ENCODE data around the gene TMEM164. TPM values are rescaled to one million over a fixed set of nuclear protein-coding genes. Genes with fewer than 3 reads are reported as not detected.

The TMEM164 gene
- total RNA-seq, 1 donor = 7.3 TPM

DNA sequence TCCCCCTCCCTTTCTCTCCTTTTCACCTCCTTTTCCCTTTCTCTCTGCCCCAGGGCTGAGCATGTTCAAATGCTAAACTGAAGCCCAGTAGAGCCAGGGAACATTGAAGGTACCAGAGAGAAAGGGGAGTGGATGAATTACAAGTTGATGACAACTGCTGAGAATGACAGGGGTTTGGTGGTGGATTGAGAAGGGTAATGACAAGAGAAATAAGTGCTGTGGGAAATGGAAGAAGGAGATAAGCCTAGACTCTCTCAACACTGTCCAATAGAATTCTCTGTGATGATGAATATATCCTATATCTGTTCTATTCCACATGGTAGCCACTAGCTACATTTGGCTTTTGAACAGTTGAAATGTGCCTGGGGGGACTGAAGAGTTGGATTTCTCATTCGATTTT lies 154.5 kb downstream of the TMEM164 start:
- TF ChIP-seq, protein P1, sequence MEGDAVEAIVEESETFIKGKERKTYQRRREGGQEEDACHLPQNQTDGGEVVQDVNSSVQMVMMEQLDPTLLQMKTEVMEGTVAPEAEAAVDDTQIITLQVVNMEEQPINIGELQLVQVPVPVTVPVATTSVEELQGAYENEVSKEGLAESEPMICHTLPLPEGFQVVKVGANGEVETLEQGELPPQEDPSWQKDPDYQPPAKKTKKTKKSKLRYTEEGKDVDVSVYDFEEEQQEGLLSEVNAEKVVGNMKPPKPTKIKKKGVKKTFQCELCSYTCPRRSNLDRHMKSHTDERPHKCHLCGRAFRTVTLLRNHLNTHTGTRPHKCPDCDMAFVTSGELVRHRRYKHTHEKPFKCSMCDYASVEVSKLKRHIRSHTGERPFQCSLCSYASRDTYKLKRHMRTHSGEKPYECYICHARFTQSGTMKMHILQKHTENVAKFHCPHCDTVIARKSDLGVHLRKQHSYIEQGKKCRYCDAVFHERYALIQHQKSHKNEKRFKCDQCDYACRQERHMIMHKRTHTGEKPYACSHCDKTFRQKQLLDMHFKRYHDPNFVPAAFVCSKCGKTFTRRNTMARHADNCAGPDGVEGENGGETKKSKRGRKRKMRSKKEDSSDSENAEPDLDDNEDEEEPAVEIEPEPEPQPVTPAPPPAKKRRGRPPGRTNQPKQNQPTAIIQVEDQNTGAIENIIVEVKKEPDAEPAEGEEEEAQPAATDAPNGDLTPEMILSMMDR (IDR thresholded peaks at IDR 0.05; ENCODE audit: insufficient read depth, low read length) = no peak
- no peak overlapping the region for H3K4me3 ChIP-seq (ENCODE audit: low read depth, low read length)
- DNase-seq (ENCODE audit: low read depth) = no peak

DNA sequence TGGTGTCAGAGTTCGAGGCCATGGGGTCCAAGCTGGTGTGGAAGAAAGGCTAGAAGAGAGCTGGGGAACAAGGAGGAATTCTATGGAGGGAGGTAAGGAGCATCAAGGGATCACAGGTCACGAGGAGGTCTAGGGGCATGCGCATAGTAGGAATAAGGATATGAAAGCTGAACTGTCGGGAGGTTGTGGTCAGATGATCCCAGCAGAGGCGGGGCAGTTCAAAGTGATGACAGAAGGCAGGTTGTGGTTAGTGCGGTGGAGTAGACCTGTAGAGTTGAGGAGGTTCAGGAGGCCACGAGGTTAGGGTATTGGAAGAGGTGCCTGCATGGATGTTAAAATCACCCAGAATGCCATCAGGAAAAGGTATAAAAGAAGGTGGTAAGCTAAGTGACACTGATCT lies 156.3 kb downstream of the TMEM164 start:
- TF ChIP-seq, protein P1 (IDR thresholded peaks at IDR 0.05; ENCODE audit: insufficient read depth, low read length) = no peak

DNA sequence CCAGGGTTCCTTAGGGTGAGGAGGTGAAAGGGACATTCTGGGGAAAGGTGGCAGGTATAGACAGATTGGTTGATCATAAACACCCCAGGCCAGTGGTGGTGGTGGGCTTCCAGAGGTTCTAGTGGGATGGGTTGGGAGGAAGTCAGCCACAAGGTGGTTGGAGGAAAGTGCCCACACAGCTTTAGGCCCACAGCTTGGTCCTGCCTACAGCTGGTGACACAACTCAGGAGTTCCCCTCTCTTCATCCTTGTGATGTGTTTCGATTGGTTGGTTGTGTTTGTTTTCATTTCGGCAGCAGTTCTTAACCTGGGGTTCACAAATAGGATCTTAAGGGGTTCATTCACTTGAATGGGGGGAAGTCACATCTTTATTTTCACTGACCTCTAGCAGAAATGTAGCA lies 157.0 kb downstream of the TMEM164 start:
- TF ChIP-seq, protein P1 (IDR thresholded peaks at IDR 0.05; ENCODE audit: insufficient read depth, low read length) = no peak
- no peak for DNase-seq (ENCODE audit: low read depth)
- H3K4me3 ChIP-seq (ENCODE audit: low read depth, low read length) = no peak overlapping the region

More for the DNA sequence above, 156.3 kb downstream of the TMEM164 start:
- H3K4me3 ChIP-seq (ENCODE audit: low read depth, low read length) = no peak overlapping the region
- DNase-seq (ENCODE audit: low read depth) = no peak

DNA sequence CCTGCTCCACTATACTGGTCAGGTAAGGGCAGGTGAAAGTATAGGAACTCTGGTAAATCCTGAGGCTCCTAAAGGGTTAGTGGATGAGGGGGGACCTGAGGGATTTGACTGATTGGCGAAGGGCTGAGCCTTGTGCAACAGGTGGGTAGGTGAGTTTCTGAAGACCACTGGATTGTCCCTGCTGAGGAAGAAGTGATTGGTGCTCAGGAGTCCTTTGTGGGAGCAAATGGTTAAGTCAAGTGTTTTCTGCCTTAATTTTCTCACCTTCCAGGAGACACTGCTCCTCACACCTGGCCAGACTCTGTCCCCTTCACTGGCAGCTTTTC lies 158.4 kb downstream of the TMEM164 start:
- TF ChIP-seq, protein P1 (IDR thresholded peaks at IDR 0.05; ENCODE audit: insufficient read depth, low read length) = no peak
- no peak overlapping the region for H3K4me3 ChIP-seq (ENCODE audit: low read depth, low read length)

DNA sequence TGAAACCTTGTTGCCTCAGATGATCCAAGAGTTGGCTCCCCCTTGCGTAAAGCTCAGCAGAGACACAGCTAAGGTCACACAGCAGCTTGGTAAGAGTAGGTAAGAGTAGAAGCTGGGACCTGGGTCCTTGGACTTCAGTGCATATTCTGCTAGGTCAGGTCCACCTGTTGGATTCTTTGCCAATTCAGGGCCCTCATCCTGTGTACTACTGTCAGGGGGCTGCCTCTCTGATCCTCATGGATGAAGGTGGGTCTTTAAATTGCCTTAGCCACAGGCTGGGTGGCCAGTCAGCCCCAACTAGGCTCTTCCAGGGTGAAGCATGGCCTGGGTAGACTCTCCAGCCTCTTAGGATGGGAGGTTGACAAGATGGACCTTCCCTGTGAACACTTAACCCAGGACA lies 159.2 kb downstream of the TMEM164 start:
- H3K4me3 ChIP-seq (ENCODE audit: low read depth, low read length) = no peak overlapping the region

More for the DNA sequence above, 158.4 kb downstream of the TMEM164 start:
- no peak for DNase-seq (ENCODE audit: low read depth)

DNA sequence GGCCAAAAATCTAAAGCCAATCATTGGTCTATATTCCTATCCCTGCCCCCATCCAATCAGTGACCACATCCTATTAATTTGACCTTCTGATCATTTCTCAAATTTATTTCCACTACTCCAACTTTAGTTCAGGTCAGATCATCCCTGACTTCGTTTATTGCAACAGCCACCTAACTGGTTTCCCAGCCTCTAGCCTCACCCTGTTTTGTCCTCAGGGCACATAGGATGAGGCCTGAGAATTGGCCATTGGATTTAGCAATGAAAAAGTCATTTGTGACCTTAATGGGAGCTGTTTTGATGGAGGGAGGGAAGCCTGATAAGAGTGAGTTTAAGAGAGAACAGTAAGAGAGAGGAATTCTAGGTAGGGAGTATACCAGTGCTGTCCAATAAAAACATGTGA lies 160.0 kb downstream of the TMEM164 start:
- TF ChIP-seq, protein P1 (IDR thresholded peaks at IDR 0.05; ENCODE audit: insufficient read depth, low read length) = no peak
- H3K4me3 ChIP-seq (ENCODE audit: low read depth, low read length) = no peak overlapping the region
- no peak for DNase-seq (ENCODE audit: low read depth)

More for the DNA sequence above, 159.2 kb downstream of the TMEM164 start:
- DNase-seq (ENCODE audit: low read depth) = no peak
- TF ChIP-seq, protein P1 (IDR thresholded peaks at IDR 0.05; ENCODE audit: insufficient read depth, low read length) = no peak

DNA sequence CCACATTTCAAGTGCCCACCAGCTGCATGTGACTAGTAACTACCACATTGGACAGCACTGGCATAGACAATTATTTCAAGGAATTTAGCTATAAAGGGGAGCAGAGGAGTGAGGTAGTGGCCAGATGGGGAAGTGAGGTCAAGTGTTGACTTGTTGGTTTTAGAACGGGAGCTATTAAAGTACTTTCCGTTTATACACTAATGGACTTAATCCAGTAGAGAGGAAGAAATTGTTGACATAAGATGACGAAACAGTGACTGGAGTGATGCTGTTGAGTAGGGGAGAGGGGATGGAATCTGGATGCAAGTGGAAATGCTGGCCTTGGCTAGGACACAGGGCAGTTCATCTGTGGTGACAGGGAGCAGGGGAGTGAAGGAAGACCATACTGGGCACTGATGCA lies 160.6 kb downstream of the TMEM164 start:
- TF ChIP-seq, protein P1 (IDR thresholded peaks at IDR 0.05; ENCODE audit: insufficient read depth, low read length) = no peak
- H3K4me3 ChIP-seq (ENCODE audit: low read depth, low read length) = no peak overlapping the region
- DNase-seq (ENCODE audit: low read depth) = no peak

Measured in fibroblast of the aortic adventitia (primary cell).